Measurements from ENCODE around the gene NRG3.
"Not testable (repeated sequence)": the region's sequence is repeated elsewhere in the genome, so short reads cannot be mapped to it uniquely, and the experiment has no call there.

The NRG3 gene

DNA sequence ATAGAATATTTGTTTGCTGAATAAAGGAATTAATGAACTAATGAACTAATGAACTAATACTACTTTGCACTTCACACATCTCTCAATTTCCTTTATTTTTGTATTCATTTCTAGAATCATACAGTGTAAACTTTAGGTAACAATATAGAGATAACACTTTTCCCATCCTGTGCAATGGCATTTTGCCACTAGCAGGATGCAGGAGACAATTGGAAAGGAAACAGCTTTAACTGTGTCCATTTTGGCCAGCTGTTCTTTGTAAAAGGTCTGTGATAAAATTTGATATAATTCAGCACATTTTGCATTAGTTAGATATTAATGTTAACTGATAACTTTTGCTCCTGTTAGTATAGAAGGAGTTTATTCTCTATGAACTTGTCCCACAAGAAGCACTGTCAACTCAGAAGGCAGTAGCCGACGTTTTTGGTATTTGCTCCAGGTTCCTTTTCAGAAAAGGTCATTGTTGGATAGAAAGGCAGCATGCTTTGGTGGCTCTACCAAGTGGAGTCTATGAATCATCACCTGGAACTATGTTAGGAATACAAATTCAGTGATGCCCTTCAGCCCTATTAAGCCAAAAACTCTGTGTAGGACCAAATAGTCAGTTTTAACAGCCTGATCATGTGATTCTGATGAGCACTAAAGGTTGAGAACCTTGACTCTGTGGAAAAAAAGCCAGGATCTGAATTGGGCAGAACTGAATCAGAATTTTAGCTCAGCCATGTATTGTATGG is 86.6 kb downstream of the NRG3 start:
- no peak for DNase-seq (ENCODE audit: low read depth)

DNA sequence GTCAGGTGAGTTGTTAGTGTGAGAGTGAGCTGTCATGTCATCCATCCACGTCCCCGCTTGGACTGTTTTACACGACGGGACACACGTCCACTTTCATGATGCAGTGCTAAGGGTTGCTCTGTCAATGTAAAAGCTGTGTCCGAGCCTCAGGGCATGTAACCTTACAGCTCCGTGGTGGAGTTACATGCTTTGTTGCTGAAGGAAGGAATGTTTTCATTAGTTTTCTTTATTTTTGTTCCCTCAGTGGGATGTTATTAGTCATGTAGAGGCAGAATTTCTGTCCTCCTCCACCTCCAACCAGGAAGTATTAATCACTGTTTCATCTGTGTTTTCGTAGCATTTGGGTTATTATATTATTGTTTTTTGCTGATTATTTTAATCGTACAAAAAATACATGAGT is 88.6 kb downstream of the NRG3 start:
- DNase-seq (ENCODE audit: low read depth): no peak

DNA sequence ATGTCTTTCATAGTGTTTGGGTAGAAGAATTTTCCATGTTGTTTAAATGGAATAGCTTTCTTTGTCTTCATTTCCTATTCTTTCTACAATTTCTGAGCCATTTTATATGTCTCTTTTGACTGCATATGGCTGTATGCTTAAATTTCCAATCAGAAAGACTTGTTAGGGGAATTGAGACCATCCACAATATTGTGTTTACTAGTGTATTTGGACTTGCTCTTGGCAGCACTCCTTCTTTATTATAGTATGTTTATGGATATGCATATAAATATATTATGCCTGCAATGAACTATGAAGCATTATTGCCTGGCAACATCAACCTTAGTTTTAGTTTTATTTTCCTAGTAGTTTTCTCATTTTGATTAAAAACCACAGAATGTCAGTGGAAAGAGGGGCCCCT is 92.7 kb downstream of the NRG3 start:
- DNase-seq (ENCODE audit: low read depth): no peak

DNA sequence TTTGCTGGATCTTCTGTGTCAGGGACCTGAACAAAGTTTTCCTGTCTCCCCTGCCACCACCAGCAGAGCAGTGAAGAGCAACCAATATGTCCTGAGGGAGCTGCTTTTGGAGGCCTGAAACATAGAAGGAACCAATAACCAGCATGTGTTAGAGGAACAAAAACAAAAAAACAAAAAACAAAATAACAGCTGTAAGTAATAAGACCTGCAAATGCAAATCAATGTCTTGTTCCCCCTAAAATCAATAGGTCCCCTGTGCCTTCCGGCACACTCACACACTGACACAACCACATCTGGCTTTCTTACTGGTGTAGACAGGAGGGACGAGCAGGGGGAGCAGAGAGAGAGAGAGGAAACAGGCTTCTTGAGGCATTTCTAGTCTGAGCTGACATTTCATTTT is 94.1 kb downstream of the NRG3 start:
- DNase-seq (ENCODE audit: low read depth): no peak

DNA sequence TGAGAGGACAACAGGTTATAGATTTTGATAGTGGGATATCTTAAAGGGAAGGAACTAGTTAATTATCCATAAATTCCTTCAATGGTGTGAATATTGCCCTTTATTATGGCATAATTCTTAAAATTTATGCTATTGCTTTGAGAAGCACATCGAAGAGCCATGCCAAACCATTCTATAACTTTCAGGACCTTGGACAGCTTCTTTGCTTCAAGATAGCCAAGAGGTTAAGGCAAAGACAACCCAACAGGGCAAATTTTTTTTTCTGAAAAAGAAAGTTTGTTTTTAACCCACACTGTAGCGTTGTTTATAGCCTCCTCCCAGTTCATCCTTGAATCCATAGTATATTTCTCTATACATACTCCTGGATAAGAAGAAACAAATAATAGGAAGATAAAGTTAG is 103.2 kb downstream of the NRG3 start:
- DNase-seq (ENCODE audit: low read depth): no peak

DNA sequence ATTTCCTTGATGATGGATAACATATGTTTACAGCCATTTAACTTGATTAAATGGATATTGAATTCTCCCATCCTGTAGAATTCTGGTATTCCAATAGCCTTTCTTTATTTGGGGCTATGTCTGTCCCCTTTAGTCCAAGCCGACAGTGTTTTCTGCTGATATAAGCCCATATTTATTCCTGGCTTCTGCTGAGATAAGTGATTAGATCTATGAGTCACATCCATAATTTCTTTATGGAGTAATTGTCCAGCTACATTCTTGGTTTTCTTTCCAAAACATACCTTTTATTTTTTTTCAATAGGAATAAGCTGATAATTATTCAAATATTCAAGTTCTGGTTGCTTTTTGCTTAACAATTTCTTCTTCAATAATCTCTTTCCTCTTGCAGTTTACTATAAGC is 106.7 kb downstream of the NRG3 start:
- no peak for DNase-seq (ENCODE audit: low read depth)

DNA sequence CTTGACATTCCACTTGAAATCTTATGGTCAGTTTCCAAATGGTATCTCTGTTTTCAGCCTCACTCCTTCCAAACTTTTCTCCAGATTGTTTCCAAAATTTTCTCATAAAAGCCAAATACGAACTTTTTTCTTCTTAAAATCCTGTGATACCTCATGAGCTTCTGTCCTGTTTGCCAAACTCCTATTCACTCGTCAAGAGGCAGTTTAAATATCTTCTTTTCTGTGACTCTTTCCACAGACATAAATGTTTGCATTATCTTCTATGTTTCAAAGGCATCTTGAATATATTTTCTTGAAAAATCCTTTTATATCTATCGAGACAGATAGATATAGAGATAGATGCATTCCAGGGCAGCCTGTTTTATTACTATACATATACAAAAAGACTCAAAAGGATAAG is 109.4 kb downstream of the NRG3 start:
- DNase-seq (ENCODE audit: low read depth): no peak

DNA sequence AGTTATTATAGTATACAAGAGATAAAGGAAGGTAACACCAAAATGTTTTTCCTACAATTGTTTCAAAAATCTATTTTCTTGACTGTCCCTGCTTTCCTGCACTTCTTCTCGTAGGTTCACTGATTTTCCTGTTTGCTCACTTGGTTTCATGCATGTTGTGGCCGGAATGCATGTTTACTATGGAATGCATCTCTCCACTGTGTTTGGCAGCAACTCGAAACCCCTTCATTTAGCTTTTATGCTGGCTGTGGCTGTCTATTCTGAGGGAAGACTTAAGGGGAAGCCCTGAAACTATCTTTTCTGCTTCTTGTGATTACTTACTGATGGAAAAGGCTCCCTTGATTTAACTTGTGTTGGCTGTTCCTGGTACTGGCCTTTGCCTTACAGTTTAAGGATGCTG is 120.3 kb downstream of the NRG3 start:
- no peak for DNase-seq (ENCODE audit: low read depth)

DNA sequence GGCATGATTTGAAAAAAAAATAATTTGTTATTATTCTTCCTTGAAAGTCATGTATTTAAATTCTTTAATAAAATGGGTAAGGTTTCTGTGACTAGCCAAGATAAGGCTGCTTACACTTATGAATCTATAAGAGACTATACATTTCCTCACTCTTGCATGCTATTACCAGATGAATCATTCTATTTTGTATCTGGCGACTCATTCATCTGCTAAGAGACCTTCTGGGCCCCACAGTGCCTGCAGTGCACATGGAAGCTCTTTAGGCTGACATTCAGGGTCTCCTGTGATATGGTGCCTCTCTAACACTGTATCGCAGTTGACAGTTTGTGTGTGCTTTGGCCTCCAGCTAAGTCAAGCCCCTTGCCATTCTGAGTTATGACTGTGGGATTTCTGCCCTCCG is 121.9 kb downstream of the NRG3 start:
- no peak for DNase-seq (ENCODE audit: low read depth)

DNA sequence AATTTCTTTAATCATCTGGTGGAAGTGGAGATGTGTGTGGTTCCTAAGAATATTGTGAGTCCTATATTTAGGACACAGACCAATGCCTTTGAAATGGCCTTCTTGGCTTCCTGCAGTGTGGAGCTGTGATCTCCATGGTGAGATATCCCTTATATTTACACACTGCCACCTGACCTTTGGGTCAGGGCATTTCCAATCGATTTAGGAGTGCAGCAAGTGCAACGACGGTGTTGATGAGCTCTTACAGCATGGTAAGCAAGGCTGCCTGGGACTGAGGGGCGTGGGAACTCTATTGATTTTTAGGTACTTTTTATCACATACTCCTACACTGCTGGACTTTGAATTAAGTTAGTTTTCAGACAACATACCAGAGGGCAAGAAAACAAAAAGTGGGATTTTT is 146.0 kb downstream of the NRG3 start:
- DNase-seq (ENCODE audit: low read depth): no peak

DNA sequence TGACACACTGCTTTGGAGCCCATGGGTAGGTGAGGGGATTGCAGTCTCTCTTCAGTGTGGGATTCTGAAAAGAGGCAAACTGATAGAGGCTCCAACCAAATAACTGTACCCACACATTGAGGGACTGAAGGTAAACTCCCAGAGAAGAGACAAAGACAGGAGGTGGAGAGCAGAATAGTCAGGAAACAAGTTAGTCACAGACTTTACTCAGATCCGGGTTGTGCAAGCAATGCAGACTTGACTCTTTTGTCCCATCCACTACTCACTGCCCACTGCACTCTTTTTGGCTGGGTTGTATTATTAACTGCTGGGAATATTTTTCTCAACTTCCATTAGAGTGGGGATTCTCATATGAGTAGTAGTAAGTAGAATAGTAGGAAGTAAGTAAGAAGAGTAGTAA is 152.7 kb downstream of the NRG3 start:
- DNase-seq (ENCODE audit: low read depth): no peak

DNA sequence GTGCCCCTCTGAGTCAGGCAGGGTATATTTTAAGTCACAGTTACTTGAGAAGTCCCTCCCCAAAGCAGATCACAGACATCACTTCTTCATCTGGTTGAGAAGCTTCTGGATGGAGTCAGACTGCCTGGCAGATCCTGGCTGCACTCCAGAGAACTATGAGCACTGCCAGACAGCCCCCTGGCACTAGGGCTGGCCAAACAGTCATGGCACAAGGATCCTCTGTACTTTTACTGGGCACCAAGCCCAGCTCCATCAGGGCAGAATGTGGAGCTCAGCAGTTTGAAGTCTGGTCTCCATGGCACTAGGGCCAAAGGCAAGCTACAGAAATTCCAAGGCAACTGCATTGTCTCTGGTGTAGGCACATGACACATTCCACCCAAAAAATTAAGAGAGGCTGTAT is 162.1 kb downstream of the NRG3 start:
- DNase-seq (ENCODE audit: low read depth): no peak

DNA sequence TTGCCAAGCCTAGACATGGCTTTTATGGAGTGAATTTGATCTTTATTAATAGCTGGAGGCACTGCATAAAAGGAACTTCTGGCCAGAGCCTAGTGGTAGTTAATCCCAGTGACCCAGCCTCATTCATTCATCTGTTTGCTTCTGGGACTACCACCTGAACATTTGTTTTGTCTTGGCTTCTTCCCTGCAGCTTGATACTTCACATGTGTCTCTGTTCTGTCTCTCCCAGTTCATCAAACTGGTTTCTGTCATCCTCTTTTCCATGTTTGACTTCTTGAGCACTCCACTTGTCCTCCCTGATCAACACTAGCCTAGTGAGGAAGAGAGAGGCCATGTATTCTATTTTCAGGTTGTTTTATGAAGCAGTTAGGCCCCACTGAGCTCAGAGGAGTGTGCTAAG is 163.6 kb downstream of the NRG3 start:
- DNase-seq (ENCODE audit: low read depth): no peak

DNA sequence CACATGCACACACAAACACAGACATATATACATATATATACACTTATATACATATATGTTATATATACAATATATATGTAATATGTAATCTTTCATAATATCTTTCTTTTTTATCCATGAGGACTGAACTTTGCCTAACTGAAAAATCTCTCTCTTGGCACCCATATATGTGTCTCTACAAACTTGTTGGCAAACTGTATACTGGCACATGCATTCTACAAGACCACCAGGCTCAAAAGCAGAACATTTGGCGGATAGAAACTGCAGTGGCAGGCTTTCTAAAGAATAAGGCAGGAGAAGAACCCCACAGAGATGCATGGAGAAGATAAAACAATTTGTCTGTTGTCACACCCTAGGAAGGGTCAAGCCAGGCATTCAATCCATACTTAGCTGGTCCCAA is 165.3 kb downstream of the NRG3 start:
- no peak for DNase-seq (ENCODE audit: low read depth)

DNA sequence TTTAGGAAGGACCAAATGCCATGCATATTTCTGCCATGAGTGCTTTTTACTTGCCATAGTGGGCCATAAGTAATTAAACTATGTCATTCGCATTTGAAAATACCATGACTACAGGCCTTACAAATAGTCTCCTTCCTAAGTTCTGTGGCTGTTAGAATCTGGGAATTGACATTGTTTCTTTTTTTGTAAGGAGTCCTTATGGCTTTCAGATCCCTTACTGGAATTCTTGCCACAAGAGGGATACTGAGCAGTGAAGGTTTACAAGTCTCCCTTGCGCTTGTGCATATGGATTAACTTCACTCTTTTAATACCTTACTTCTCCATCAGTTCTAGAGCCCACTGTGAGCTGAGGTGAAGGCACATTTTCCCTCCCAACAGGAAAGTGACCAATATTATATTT is 166.0 kb downstream of the NRG3 start:
- no peak for DNase-seq (ENCODE audit: low read depth)

DNA sequence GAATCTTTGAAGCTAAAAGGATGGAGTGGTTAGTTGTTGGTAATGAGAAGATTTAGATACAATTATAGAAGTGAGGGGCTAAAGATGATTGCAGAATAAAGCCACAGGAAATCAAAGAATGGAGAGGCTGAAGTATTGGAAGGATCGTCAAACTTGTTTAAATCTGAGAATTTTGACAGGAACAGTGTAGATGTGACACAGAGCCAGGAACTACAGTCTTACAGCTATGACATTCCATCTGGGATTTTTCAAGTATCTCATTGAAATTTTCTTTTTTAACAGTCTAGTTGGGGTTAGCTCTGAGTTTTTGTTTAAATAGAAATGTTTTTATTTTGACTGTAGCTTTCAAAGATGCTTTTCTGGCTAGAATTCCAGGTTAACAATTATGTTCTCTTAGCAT is 181.4 kb downstream of the NRG3 start:
- DNase-seq (ENCODE audit: low read depth): no peak

DNA sequence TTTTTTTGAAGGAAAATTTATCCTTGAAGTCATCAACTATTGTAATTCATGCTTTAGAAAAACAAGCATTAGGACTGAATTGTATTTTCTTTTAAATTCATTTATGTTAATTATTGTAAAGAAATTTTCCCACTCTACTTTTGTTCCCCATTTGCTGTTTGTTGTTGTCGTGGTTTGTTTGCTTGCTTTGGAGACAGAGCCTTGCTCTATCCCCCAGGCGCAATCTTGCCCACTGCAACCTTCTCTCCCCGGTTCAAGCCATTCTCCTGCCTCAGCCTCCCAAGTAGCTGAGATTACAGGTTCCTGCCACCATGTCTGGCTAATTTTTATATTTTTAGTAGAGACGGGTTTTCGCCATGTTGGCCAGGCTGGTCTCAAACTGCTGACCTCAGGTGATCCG is 192.2 kb downstream of the NRG3 start:
- not testable (repeated sequence) for DNase-seq (ENCODE audit: low read depth)

DNA sequence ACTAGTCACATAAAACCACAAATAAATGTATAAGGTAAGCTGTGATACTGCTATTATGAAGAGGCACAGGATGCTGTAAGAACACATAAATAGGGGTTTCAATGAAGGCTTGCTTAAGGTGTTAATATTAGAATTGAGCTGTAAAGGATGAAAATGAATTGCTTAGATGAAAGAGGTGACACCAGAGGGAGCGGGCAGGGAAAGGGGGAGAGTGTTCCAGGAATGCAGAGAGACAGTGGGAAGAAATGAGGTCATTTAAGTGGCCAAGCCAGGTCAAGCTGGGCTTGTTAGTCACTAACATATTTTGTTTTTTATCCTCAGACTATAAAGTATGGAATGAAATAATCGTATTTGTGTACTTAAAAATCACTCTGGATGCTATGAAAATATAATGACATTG is 193.5 kb downstream of the NRG3 start:
- DNase-seq (ENCODE audit: low read depth): no peak

DNA sequence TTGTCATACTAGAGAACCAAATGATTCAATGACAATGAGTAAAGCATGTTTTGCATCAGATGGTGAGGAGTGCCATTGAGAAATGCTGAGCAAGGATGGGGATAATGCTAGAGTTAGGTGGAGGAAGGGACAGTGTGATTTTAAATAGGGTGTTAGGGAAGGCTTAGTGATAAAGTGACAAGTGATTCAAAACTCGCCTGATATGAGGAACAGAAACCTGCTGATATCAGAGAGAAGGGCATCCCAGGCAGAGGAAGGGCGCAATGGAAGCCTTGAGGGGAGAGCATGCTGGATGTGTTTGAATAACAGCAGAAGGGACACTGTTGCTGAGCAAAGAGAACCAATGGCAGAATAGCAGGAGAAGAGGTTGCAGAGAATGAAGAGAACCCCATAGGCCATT is 196.2 kb downstream of the NRG3 start:
- DNase-seq (ENCODE audit: low read depth): no peak

DNA sequence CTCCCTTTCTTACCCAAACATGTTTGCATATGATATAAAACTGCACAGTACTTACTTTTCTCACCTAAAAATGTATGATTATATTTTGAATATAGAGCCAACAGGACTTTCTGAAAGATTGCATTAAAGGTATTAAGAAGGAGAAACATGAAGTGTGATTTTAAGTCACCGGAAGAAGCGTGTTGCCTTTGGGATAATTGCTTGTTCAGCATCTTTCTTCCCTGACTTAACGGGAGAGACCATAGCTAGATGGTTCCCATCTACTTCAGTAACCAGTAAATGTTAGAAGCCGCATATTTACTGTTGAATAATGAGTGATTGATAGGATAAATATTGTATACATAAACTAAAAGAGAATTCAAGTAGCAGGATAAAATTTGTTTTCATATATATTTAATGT is 197.1 kb downstream of the NRG3 start:
- no peak for DNase-seq (ENCODE audit: low read depth)

DNA sequence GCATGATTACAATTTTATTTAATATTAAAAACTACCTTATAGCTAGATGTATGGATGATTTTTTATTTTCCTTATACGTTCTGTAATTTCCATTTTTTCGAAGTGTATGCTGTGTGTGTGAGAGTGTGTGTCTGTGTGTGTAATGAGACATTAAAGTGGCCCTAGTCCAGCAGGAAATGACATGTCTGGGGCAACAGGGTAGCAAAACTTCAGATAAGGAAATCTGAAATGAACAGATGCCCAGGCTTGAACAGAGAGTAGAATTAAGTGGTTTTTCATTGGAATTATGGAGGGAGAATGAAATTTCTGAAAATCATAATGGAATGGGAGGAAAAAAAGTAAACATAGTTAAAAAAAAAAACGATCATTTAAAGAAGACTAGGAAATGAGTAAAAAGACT is 200.6 kb downstream of the NRG3 start:
- no peak for DNase-seq (ENCODE audit: low read depth)

DNA sequence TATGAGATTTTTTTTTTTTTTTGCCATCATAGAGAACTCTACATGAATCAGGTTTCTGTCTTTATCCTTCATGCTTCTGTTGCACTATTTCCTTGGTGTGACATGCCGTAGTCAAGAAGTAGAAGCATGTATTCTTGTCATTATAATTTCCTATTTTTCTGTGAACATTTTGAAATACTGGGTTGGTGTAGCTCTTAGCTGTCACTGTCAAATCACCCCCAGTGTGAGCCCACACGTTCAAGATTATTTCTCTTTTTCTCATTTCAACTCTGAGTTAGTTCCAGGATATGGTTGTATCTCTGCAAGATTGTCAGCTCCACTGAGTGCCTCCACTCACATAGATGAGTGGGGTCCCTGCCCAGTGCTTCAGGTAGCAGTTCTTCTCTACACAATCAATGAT is 209.5 kb downstream of the NRG3 start:
- DNase-seq (ENCODE audit: low read depth): no peak

DNA sequence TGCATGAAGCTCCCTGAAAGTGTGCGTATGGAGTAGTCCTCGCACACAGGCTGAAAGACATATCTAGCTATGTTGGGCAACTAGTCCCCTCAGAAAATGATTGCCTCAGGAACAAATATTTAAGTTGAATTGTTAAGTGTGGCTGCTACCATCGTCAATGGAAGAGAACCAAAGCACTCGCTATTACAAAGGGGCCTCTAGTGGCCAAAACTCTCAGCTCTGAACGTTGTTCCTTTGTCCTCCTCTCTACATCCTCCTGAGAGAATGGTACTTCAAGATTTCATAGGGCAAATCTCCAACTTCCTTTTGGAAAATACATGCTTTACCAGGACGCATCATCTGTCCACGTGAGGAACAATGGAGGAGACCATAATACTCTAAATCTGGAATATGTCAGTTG is 209.9 kb downstream of the NRG3 start:
- DNase-seq (ENCODE audit: low read depth): no peak

DNA sequence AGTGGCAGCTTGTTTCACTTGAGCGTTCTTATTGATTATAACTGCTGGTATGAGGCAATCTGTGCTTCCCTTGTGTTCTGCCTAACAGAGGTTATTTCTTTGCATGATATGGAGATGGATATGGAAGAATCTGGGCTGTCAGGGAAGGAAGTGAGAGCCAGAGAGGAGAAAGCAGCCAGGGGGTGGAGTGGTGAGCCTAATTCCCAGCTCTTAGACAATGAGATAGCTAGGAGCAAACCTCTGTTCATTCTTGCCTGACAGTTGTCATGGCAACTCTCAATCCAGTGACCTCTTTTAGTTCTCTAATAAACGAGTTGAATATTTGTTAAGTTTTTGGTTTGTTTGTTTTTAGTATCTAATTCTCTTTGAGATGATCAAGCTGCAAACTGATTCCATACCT is 214.3 kb downstream of the NRG3 start:
- no peak for DNase-seq (ENCODE audit: low read depth)

DNA sequence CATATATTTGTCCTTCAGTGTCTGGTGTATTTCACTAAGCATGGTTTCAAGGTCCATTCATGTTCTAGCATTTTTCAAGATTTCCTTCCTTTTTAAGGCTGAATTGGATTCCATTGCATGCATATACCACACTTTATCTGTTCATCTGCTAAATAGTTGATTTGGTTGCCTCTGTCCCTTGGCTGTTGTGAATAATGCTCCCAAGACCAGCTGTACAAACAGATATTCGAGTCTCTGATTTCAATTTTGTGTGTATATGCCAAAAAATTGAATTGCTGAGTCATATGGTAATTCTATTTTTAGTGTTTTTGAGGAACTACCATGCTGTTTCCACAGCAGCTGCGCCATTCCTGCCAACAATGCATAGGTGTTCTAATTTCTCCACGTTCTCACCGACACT is 216.4 kb downstream of the NRG3 start:
- DNase-seq (ENCODE audit: low read depth): no peak
